GM12865 (cell line): ENCODE results near the gene MEGF11.

Experiments
- DNase-seq: peaks from one replicate; pipeline ENCODE4 v3.0.0; 2010; ENCODE audit warnings: low read depth
- H3K4me3 ChIP-seq: 2 replicates; pipeline ENCODE4 v1.5.1; 2011; ENCODE audit warnings: mild to moderate bottlenecking, low read depth, low read length, control low read depth
- CTCF ChIP-seq: IDR thresholded peaks from 2 replicates; pipeline ENCODE4 v1.5.1; 2011; ENCODE audit warnings: low read length, control low read depth, low read depth, inconsistent platforms; ENCODE audit not compliant: insufficient read depth; ENCODE audit errors: missing control alignments

The MEGF11 gene

GRCh38 chr15:66022163-66022525 is 231.4 kb downstream of the MEGF11 start:
- H3K4me3 ChIP-seq, result no peak overlapping the region
- no peak for DNase-seq
- TF ChIP-seq CTCF, result no peak

- no peak overlapping the region for H3K4me3 ChIP-seq
- TF ChIP-seq CTCF, result no peak
- DNase-seq, result no peak
These were observed 231.9 kb downstream of the MEGF11 start for GRCh38 chr15:66021496-66022162.

- no peak overlapping the region for H3K4me3 ChIP-seq
- no peak for TF ChIP-seq CTCF
- no peak for DNase-seq
These were observed 233.6 kb downstream of the MEGF11 start for GRCh38 chr15:66019826-66020398.

GRCh38 chr15:66019368-66019767 is 234.2 kb downstream of the MEGF11 start:
- no peak for TF ChIP-seq CTCF
- no peak overlapping the region for H3K4me3 ChIP-seq
- DNase-seq, result no peak

- no peak for TF ChIP-seq CTCF
- H3K4me3 ChIP-seq, result no peak overlapping the region
- no peak for DNase-seq
These were observed 235.1 kb downstream of the MEGF11 start for GRCh38 chr15:66018488-66018797.

GRCh38 chr15:66017792-66018487 is 235.6 kb downstream of the MEGF11 start:
- no peak for DNase-seq
- no peak overlapping the region for H3K4me3 ChIP-seq
- TF ChIP-seq CTCF, result no peak

- DNase-seq, result no peak
- TF ChIP-seq CTCF, result no peak
These were observed 236.6 kb downstream of the MEGF11 start for GRCh38 chr15:66017000-66017399.

More at GRCh38 chr15:66017000-66017399, 236.6 kb downstream of the MEGF11 start:
- H3K4me3 ChIP-seq, result no peak overlapping the region
